Lower leg skin (tissue), 4 donors: ENCODE measurements around the gene CYP4F2. TPM values are rescaled to one million over a fixed set of nuclear protein-coding genes. Genes with fewer than 3 reads are reported as not detected.
"Not testable (repeated sequence)": the region's sequence is repeated elsewhere in the genome, so short reads cannot be mapped to it uniquely, and the experiment has no call there.

Experiments
- DNase-seq, 2 donors: peaks; one replicate each; pipeline ENCODE4 v3.0.0-alpha.2; 2019; ENCODE audit warnings: low spot score in 2 of 2
- H3K4me3 ChIP-seq: fragments of 200-600 bp; sonication (generic); 2 replicates; pipeline ENCODE4 v1.5.1; 2017; ENCODE audit warnings: mild to moderate bottlenecking, low read depth; ENCODE audit not compliant: poor library complexity, severe bottlenecking
- CTCF ChIP-seq, 3 donors: fragments of 450-650 bp; IDR thresholded peaks; one replicate each; pipeline ENCODE4 v1.5.1; 2016; ENCODE audit warnings: antibody characterized with exemption in 3 of 3, mild to moderate bottlenecking in 3 of 3, moderate library complexity in 2 of 3
- POLR2A ChIP-seq, 2 donors: fragments of 450-650 bp; IDR thresholded peaks; one replicate each; pipeline ENCODE4 v1.6.1; 2016 to 2017; ENCODE audit warnings: antibody characterized with exemption in 2 of 2, mild to moderate bottlenecking in 1 of 2, moderate library complexity in 1 of 2
- WGBS, 2 donors: methylation state at CpG; one replicate each; pipeline ENCODE4 v1.1.5; 2018; 5-methylcytosine and 5-hydroxymethylcytosine counted together
- intact Hi-C: fragments of 100-400 bp; cut with DNase I; formaldehyde crosslinking; loops from one replicate; pipeline ENCODE4 v1.15.0; 2023; ENCODE audit warnings: low total_unique reads
- total RNA-seq, 4 donors: library from RNA; depleted of rRNA; stranded (reverse); fragments of >200 nt; gene quantifications; one replicate each; pipeline ENCODE4 v1.1.0, GENCODE V29; 2016

Gene CYP4F2
- total RNA-seq, 4 donors from 2014 or later: 0.91 to 4.2 (median 2.9) TPM

DNA sequence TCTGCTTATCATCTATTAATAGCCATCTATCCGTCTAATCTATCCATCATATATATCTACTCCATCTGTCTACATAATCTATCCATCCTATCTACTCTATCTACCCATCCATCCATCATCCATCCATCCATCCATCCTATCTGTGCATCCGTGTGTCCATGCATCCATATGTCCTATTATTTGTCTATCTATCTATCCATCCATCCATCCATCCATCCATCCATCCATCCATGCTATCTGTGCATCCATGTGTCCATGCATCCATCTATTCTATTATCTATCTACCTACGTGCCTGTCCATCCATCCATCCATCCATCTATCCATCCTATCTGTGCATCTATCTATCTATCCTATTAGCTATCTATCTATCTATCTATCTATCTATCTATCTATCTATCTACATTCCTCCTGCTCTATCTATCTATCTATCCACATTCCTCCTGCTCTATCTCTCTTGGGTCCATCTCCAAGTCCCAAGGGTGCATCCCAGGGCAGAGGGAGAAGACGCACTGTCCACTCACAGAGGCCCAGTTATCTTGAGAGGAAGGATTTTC, 1.9 kb downstream of the CYP4F2 start:
- 65 to 81% methylated on average over 4 of the region's 4 CpGs for WGBS, 2 donors

DNA sequence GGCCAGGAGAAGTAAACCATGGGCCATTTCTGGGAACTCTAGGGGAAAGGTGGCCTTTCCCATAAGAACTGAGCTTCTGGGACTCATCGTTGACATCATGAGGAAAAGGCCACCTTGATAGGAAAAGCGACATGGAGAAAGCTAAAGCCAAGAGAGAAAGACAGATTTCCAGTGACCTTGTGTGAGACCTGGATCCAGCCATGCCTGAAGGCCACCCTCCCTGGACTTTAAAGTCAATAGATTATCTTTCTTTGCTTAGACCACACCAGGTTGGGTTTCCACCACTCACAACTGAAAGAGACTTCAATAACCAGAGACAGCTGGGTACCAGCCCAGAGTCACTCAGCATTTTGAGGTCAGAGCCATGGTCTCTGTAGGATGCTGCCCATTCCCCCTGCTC, 3.5 kb downstream of the CYP4F2 start:
- TF ChIP-seq CTCF (IDR thresholded peaks at IDR 0.05) (no peak), POLR2A (IDR thresholded peaks at IDR 0.05) (no peak)
- H3K4me3 ChIP-seq: no peak overlapping the region
- intact Hi-C loops: no loop called here
- WGBS, 2 donors: 66 to 91% methylated on average over 2 of the region's 2 CpGs
- no peak for DNase-seq

More for the DNA sequence above, 1.9 kb downstream of the CYP4F2 start:
- H3K4me3 ChIP-seq: no peak overlapping the region
- TF ChIP-seq POLR2A (IDR thresholded peaks at IDR 0.05) (no peak), CTCF (IDR thresholded peaks at IDR 0.05) (no peak)
- intact Hi-C loops: no loop called here
- DNase-seq: no peak

DNA sequence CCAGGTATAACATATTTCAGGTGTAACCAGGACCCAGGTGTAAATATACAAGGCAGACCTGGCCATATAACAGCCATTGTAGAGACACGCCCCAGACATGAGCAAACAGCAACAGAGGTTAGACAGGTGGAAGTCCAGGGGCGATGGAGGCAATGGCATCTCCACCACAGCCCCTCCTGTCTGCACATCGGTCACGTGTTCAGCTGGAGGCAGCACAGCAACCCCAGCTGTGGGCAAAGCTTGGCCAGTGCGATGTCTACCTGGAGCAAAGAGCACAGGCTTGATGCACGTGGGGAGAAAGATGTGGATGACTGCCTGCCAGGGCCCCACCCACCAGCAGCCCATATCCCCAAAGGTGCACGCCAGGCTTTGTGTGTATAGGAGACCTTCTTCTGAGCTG, 4.4 kb downstream of the CYP4F2 start:
- no peak overlapping the region for H3K4me3 ChIP-seq
- TF ChIP-seq CTCF (IDR thresholded peaks at IDR 0.05) (no peak), POLR2A (IDR thresholded peaks at IDR 0.05) (no peak)
- WGBS, 2 donors: 43 to 59% methylated on average over 7 of the region's 7 CpGs
- intact Hi-C loops: no loop called here
- no peak for DNase-seq

DNA sequence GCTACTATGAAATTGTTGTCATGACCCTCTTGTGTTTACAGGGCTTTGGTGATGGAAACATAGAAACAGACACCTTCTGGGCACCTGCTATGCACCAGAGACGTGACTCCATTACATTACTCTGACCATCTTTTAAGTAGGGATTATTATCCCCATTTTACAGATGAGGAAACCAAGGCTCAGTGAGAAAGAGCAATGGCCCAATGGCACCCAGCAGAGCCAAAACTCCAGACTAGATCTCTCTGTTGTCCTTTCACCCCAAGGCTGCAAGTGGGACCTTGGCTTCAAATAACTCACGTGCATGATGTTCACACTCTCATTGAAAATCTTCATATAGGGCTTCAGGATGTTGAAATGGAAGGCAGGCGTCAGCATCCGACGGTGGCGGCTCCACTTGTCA, 5.9 kb downstream of the CYP4F2 start:
- intact Hi-C loops: no loop called here
- DNase-seq: no peak
- 78 to 81% methylated on average over 6 of the region's 6 CpGs for WGBS, 2 donors
- TF ChIP-seq CTCF (IDR thresholded peaks at IDR 0.05) (no peak), POLR2A (IDR thresholded peaks at IDR 0.05) (no peak)
- no peak overlapping the region for H3K4me3 ChIP-seq

GRCh38 chr19:15891434-15891833, 6.4 kb downstream of the CYP4F2 start:
- no peak for DNase-seq
- TF ChIP-seq POLR2A (IDR thresholded peaks at IDR 0.05): no peak
- TF ChIP-seq CTCF (IDR thresholded peaks at IDR 0.05): no peak
- no peak overlapping the region for H3K4me3 ChIP-seq
- 77 to 79% methylated on average over 6 of the region's 6 CpGs for WGBS, 2 donors
- intact Hi-C loops: no loop called here

GRCh38 chr19:15889339-15889738, 8.5 kb downstream of the CYP4F2 start:
- intact Hi-C loops, DNase-seq, H3K4me3 ChIP-seq: not testable (repeated sequence)
- 87% methylated on average over 9 of the region's 9 CpGs for WGBS, 2 donors
